ENCODE measurements around the gene RPP30.
"Not testable (repeated sequence)": the region's sequence is repeated elsewhere in the genome, so short reads cannot be mapped to it uniquely, and the experiment has no call there.

Gene RPP30

GRCh38 chr10:90872648-90873020 is 860 bp downstream of the RPP30 start:
- DNase-seq, result no peak

- no peak for DNase-seq
Measured at GRCh38 chr10:90879062-90879461, 7.3 kb downstream of the RPP30 start.

- not testable (repeated sequence) for DNase-seq
Measured at GRCh38 chr10:90880059-90880719, 8.4 kb downstream of the RPP30 start.

- no peak for DNase-seq
Measured at GRCh38 chr10:90884431-90884830, 12.7 kb downstream of the RPP30 start.

GRCh38 chr10:90885176-90885575 is 13.4 kb downstream of the RPP30 start:
- no peak for DNase-seq

- no peak for DNase-seq
Measured at GRCh38 chr10:90887555-90887954, 15.8 kb downstream of the RPP30 start.

GRCh38 chr10:90888387-90888786 is 16.6 kb downstream of the RPP30 start:
- DNase-seq, result no peak

GRCh38 chr10:90889636-90890035 is 17.9 kb downstream of the RPP30 start:
- DNase-seq, result no peak

GRCh38 chr10:90890347-90890746 is 18.6 kb downstream of the RPP30 start:
- DNase-seq, result no peak

- DNase-seq, result no peak
Measured at GRCh38 chr10:90893190-90893589, 21.4 kb downstream of the RPP30 start.

- not testable (repeated sequence) for DNase-seq
Measured at GRCh38 chr10:90896916-90897315, 25.1 kb downstream of the RPP30 start.

GRCh38 chr10:90905925-90906324 is 34.2 kb downstream of the RPP30 start:
- DNase-seq, result no peak

GRCh38 chr10:90906596-90906995 is 34.8 kb downstream of the RPP30 start:
- no peak for DNase-seq

GRCh38 chr10:90911133-90912051 is 39.6 kb downstream of the RPP30 start:
- peak; percentile 6 for DNase-seq

- DNase-seq, result no peak
Measured at GRCh38 chr10:90912174-90912573, 40.4 kb downstream of the RPP30 start.

GRCh38 chr10:90912854-90913479 is 41.2 kb downstream of the RPP30 start:
- DNase-seq, result no peak

- DNase-seq, result no peak
Measured at GRCh38 chr10:90913774-90914420, 42.1 kb downstream of the RPP30 start.

- no peak for DNase-seq
Measured at GRCh38 chr10:90914992-90915765, 43.4 kb downstream of the RPP30 start.

- DNase-seq, result no peak
Measured at GRCh38 chr10:90915766-90916075, 43.9 kb downstream of the RPP30 start.

- no peak for DNase-seq
Measured at GRCh38 chr10:90916392-90917237, 44.8 kb downstream of the RPP30 start.

GRCh38 chr10:90917238-90917967 is 45.6 kb downstream of the RPP30 start:
- DNase-seq, result no peak
